GM10847 (cell line): ENCODE results near the gene ELMO1.

Experiments used
- POLR2A ChIP-seq: IDR thresholded peaks from 2 replicates; pipeline ENCODE4 v1.6.1; 2011; ENCODE audit not compliant: insufficient read length; ENCODE audit errors: extremely low read depth

The ELMO1 gene

DNA sequence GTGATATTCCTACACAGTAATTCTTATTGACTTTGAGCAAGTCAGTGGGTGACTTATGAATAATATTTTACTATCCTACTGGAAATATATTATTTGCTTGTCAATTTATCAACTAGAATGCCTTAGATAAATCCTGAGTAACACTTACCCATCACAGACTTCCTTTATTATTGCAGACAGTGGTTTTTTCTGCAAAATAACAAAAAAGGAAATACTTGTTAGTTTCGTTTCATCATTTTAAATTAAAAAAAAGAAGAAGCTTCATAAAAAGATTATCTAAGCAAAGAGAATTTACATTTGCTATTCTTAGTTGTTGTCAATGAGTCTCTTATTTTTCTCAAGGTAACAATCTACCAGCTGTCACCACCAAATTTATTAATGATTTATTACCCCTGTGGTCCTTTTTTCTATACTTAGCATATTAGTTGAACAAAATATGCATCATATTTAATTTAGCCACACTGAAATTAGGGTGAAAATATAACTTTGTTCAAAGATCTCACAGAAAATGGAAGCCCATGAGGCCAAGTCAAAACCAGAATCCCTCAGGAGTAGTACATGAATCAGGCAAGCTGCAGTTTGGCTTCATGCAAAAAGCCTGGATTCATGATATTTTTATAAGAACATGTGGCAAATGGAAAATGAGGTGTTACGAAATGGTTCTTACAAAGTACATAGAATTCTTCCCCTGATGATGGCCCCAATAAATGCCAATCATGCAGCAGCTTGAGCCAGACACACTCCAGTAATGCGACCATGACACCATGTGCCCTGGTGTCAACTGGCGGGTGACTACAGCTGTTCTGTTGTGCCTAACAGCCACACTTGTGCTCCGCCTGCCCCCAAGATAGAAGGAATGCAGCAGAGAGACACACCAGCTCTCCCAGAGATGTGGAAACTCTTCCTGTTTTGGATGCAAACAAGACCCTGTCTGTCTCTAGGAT lies 132.6 kb downstream of the ELMO1 start:
- TF ChIP-seq POLR2A = no peak

DNA sequence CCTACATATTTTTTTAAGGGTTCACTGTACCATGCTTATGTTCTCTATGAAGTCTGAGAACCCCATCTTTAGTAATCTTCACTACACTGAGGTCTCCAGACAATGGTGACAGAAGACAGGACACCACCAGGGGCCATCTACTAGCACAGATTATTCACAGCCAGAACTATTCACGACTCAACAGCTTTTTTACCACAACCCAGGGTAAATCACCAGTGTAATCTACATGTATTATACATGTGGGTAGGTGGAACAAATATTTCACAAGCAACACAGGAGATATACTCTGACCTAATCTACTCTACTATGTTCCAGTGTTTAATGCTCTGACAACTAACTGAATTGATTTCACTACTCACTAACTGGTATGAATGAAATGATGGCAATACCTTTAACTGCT lies 136.1 kb downstream of the ELMO1 start:
- TF ChIP-seq POLR2A = no peak

DNA sequence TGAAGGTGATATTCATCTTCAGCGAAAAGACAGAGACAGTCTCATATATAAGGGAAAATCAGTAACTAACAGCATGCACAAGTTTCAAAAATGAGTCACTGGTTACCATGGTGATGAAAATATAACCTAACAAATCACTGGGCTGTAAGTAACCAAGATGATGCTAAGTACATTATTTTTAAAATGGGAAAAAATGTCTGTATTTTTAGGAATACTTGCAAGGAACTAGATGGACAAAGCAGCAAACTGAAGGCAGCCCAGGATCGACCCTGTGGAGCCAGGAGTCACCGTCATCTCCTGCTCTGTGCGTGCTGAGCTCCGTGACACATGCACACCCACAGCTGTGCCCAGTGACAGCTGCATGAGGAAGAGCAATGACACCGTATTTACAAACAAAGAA lies 137.3 kb downstream of the ELMO1 start:
- TF ChIP-seq POLR2A = no peak

DNA sequence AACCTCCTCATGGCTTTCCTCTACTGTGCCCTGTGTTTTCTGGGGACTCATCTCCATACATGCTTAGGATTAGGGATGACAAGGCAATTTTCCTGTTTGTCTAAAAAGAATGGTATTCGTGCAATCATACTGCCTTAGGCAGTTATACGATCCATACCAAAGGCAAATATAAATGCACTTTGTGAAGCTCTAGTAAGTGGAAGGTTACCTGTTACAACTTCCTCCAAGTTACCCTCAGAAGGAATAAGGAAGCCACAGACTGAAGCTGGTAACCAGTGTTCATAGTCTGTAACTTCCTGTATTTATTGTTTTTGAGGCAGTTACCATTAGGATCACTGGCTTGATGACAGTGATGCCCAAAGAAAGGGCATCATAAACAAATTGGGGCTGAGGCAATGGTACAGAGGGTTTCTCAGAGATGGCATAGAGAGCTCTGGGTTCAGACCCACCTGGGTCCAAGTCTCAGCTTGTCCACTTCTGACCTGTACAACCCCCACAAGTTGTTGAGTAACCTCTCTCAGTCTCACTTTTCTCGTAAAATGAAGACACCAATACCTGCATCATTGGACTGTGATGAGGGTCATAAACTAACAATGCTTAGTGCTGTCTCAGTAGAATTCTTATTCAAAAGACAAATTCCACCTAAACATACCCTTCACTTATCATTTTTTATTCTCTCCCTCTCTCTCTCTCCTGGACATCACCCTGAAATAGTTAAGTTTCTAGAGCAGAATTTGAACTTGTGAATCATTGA lies 138.2 kb downstream of the ELMO1 start:
- no peak for TF ChIP-seq POLR2A

DNA sequence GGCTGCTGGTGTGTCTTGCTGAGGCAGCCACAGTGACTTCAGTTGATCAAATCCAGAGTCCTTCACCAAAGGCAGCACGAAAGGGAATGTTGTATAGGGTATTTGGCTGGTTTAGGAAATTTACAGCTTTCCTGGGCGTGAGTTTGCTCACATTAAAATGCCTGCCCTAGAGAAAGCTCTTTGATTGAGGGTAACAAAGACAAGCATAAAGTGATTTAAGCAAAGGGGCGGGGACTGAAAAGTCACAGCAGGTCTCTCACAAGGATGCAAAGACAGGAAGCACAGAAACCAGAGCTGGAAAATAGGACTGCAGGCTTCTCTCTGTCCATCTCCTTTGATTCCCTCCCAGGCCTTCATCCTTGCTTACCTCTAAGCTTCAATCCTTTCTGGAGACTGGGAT lies 139.2 kb downstream of the ELMO1 start:
- TF ChIP-seq POLR2A = no peak

DNA sequence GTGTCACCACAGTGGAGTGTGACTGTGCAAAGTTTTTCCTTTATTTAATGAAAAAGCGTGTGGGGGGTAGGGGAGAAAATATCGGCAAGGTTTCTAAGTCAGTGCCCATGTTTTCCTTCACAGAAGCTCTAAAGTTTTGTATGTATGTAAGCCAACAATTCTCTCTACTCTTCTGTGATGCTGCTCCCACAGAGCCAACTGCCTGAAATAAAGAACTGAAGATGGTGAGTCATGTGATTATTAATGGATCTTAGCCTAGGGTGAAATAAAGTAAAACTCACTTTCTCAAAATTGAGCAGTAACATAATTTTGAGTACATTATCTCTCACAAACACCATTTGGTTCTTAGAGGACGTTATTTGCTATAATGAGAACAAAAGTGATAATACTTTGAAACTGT lies 143.7 kb downstream of the ELMO1 start:
- TF ChIP-seq POLR2A = no peak

DNA sequence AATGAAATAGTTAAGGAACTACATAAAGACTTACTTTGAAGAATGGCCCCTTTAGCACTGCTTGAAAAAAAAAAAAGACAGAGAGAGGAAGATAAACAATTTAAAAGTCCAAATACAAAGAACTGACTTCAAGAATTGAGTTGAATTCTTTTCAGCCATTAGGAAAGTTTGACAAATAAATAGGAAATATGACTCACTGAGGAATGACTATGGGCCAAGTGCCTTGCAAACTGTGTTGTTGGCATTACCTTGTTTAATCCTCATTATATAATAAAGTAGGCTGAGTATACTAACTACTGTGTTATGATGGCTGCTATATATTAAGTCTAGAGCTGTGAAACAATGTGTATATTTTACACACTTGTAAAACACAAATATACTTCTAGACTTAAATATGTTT lies 151.1 kb downstream of the ELMO1 start:
- no peak for TF ChIP-seq POLR2A

DNA sequence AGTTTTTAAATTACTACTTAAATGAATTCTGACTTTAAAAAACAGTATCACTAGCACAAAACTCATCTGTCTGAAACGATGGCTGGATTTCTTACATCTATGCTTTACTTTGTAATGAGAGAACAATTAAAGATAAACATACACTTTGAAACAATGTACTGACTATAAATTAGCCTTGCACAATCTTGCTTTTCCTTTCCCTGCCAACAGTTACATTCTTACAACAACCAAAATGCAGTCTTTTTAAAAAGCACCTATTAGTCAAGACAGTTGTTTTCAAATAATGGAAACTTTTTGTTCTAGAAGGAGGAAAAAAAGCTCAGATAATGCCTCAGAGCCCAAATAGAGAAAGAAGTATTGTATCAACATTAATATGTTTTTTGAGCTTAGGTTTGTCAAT lies 153.3 kb downstream of the ELMO1 start:
- TF ChIP-seq POLR2A = no peak

DNA sequence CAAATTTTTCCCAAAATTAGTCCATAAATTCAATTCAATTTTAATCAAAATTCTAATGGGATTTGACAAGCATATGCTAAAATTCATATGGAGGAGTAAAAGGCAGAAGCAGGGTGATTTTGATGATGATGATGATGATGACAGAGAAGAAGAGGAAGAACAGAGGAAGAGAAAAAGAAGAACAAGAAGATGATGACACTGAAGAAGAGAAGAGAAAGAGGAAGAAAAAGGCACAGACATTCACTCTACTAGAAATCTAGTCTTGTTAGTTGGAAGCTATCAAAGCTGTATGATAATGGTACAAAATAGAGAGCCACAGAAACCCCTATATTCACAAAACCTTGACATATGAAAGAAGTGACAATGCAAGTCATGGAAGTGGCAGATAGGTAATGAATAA lies 157.9 kb downstream of the ELMO1 start:
- TF ChIP-seq POLR2A = no peak

DNA sequence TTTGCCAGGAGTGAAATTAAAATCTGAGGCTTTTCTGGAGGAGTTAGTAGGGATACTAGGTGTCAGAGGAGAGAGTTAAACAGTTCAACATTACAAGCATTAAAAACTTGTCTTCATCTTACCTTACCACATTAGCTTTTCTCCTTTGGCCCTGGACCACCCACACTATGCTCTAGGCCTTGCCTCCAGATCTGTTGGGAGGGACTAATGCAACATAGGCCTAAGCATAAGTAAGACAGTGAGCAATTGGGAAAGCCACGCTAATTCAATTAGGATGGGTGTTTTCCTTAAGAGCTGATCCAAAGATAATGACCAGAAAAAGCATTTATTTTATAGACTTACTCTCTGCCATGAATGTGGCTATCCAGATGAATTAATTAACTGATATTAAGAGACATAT lies 158.9 kb downstream of the ELMO1 start:
- no peak for TF ChIP-seq POLR2A

DNA sequence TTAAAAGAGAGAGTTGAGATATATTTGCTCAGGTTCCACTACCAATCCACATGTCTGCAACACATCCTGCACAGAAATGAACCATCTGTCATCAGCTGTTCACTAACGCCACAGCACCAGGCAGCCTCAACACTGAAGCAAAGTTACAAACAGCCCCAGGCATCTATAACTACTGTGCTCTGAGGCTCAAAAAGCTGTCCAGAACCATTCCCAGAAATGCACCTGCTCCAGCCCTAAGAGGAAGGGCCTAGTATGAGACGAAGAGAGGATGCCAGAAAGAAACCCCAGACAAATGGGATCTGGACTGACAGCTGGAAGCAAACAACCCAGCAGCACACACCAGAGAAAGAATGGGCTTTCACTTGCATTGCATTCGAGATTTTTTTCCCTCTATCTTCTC lies 159.3 kb downstream of the ELMO1 start:
- no peak for TF ChIP-seq POLR2A

DNA sequence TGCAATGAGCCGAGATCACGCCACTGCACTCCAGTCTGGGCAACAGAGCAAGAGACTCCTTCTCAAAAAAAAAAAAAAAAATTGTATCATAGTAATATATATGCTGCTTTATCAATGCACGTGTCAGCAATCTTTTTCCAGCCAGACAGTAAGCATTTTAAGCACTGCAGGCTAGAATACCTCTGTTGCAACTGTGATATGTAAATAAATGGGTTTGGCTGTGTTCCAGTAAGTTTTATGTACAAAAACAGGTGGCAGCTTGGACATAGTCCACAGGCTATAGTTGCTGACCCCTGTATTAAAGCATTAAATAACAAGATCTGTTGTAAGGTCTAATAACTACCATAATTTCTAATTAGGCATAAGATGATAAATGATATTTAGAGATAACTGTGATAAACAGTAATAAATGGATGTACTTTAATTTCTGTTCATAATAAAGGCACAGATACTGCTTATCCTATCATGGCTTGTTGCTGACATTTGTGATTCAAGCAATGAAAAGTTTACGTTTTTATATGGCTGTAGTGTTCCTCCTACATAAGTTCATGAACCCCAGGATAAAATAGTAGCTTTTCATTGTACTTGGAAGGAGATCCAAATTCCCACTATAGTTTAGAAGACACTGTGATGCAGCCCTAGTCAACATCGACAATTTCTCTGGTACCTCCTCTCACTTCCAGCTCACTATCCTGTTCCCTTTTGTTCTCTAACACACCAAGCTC lies 161.4 kb downstream of the ELMO1 start:
- no peak for TF ChIP-seq POLR2A

DNA sequence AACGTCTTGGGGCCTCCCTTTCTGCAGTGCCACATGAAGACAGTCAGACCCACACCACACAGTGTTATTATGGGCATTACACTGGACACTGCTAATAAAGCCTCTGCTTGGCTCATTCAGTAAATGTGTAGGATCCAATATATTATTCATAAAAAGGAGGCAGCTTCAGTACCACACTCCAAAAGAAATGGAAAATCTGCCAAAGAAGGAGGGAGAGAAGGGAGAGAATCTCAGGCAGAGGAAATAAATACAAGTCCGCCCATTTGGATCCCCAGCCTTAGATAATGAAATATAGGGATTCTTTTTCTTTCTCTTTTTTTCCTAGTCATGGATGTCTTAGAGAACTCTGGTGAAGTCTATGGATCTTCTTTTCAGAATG lies 162.2 kb downstream of the ELMO1 start:
- TF ChIP-seq POLR2A = no peak

DNA sequence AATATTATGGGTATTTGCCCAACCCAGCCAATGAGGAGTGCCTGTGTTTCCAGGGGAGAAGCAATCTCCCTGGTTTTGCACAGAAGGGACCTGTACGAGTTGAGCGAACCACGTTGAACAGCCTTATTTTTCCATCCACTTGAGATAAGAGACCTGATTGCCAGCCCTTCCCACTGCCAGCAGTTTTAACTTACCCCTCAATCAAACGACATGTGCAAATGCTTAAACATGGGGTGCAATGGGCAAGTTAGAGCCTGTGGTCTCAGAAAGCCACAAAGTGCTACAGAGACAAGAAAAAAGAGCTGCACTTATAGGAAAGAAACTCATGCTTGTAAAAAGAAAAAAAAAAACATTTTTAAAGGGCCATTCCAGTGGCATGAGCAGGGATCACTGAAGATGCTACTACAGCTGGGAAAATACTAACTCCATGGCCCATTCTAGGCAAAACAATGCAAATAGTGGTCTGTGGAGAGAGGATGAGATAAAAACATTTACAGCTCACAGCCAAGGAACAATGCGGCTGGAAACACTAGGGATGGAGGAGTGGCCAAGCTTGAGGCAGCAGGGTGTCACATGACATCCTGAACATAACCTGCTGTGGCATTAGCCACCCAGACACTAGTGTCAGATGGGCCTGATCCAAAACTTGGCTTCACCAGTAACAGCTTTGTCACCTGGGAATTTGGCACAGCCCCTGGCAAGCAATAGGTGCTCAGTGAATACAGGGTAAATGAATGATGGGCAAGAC lies 162.8 kb downstream of the ELMO1 start:
- TF ChIP-seq POLR2A = no peak

DNA sequence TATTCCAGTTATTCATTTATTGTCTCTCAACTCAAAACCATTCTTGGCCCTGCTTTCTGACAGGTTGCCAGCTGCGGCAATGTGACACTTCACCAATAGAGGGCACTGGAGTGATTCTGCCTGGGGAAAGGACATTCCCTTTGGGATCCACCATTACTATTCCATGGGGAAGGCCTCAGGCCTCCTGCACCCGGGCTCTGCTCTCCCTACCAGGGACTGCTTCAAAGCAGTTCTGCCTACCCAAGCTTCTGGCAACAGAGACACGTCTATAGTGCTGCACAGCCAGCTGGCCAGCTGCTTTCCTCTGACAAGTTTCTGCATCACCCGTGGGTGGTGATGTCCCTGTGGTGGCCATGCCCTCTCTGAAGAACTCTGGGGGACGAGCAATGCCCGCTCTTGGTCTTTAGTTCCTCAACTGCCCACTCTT lies 163.8 kb downstream of the ELMO1 start:
- no peak for TF ChIP-seq POLR2A

DNA sequence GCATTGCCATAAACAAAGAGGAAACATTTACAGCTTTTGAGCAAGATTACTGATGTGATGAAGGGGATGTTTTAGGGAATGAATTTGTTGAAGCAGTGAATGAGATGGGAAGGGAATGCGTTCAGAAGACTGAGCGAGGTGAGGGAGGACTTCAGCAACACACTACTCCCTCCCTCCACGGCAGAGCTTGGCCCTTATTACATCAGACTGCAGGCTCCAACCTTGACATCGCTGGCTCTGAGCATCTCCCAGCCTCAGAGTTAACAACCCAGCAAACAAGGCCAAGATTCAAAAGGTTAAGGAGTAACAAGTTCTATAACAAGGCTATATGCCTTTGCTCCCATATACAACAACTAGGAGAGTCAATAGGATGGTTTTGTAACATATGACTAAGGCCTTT lies 164.4 kb downstream of the ELMO1 start:
- no peak for TF ChIP-seq POLR2A

DNA sequence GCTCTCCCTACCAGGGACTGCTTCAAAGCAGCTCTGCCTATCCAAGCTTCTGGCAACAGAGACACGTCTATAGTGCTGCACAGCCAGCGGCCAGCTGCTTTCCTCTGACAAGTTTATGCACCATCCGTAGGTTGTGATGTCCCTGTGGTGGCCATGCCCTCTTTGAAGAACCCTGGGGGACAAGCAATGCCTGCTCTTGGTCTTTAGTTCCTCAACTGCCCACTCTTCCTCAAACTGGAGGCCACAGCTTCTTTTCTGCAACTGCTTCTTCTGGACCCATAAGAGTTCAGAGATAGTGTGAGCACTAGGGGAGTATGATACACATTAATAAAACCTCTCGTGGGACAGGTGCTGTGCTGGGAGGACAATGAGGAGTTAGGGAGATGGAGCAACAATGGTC lies 164.9 kb downstream of the ELMO1 start:
- TF ChIP-seq POLR2A = no peak
